Thyroid gland (tissue), 4 donors: ENCODE measurements around the gene BANP.

Experiments used
- CTCF ChIP-seq, 6 experiments: fragments of 200-600 bp in 3 of 6; fragments of 450-650 bp in 3 of 6; sonication (generic) in 3 of 6; IDR thresholded peaks; one replicate each; pipeline ENCODE4 v1.5.1; 2016 to 2019; ENCODE audit warnings: antibody characterized with exemption in 6 of 6, mild to moderate bottlenecking in 2 of 6, inconsistent platforms in 1 of 6, moderate library complexity in 1 of 6
- POLR2A ChIP-seq, 2 donors: fragments of 450-650 bp; IDR thresholded peaks; one replicate each; pipeline ENCODE4 v1.6.1; 2017; ENCODE audit warnings: antibody characterized with exemption in 2 of 2, mild to moderate bottlenecking in 2 of 2, moderate library complexity in 1 of 2

- TF ChIP-seq CTCF (IDR thresholded peaks at IDR 0.05) (no peak), POLR2A (IDR thresholded peaks at IDR 0.05) (no peak)
Observed at GRCh38 chr16:88076211-88076931, 125.1 kb downstream of the BANP start.
